GM23338 (cell line): Measurements from ENCODE around the gene RNF223. TPM values are rescaled to one million over a fixed set of nuclear protein-coding genes. Genes with fewer than 3 reads are reported as not detected.

ENCODE experiments used
- ATAC-seq: fragments of 200-7000 bp; cut with Tn5 transposase; 3 replicates; pipeline ENCODE4 v1.9.1; 2020
- DNase-seq: peaks from one replicate; pipeline ENCODE4 v3.0.0-alpha.2; 2015; ENCODE audit warnings: low spot score
- H2AFZ ChIP-seq: fragments of 200-600 bp; sonication (generic); 2 replicates; pipeline ENCODE4 v1.8.0; 2016; ENCODE audit warnings: antibody characterized with exemption, mild to moderate bottlenecking, moderate library complexity
- H3F3A ChIP-seq: fragments of 200-600 bp; sonication (generic); replicated peaks from 2 replicates; pipeline ENCODE4 v1.8.0; 2017; ENCODE audit warnings: antibody characterized with exemption, mixed run types, low read depth
- H3K27ac ChIP-seq: fragments of 200-600 bp; sonication (generic); 2 replicates; pipeline ENCODE4 v1.6.1; 2016; ENCODE audit warnings: low read depth
- H3K27me3 ChIP-seq: fragments of 200-600 bp; sonication (generic); 2 replicates; pipeline ENCODE4 v1.8.0; 2016; ENCODE audit warnings: mild to moderate bottlenecking, mixed run types, moderate library complexity; ENCODE audit not compliant: insufficient read depth
- H3K36me3 ChIP-seq: fragments of 200-600 bp; sonication (generic); 2 replicates; pipeline ENCODE4 v1.8.0; 2016; ENCODE audit warnings: mild to moderate bottlenecking; ENCODE audit not compliant: insufficient read depth
- H3K4me1 ChIP-seq: fragments of 200-600 bp; sonication (generic); 2 replicates; pipeline ENCODE4 v1.8.0; 2016; ENCODE audit warnings: mild to moderate bottlenecking, moderate library complexity; ENCODE audit not compliant: insufficient read depth
- H3K4me2 ChIP-seq: fragments of 200-600 bp; sonication (generic); 2 replicates; pipeline ENCODE4 v1.7.1; 2017; ENCODE audit warnings: mixed run types
- H3K4me3 ChIP-seq: fragments of 200-600 bp; sonication (generic); 2 replicates; pipeline ENCODE4 v1.6.1; 2016; ENCODE audit warnings: mixed run types
- H3K79me2 ChIP-seq: fragments of 200-600 bp; sonication (generic); replicated peaks from 2 replicates; pipeline ENCODE4 v1.8.0; 2017; ENCODE audit warnings: mild to moderate bottlenecking; ENCODE audit not compliant: insufficient read depth
- H3K9me2 ChIP-seq: fragments of 200-600 bp; sonication (generic); 2 replicates; pipeline ENCODE4 v1.8.0; 2017; ENCODE audit not compliant: insufficient read depth
- H4K20me1 ChIP-seq: fragments of 200-600 bp; sonication (generic); replicated peaks from 2 replicates; pipeline ENCODE4 v1.8.0; 2017; ENCODE audit warnings: mild to moderate bottlenecking; ENCODE audit not compliant: insufficient read depth
- H3K27ac Mint-ChIP-seq: 2 replicates; pipeline ENCODE4 v1.8.0; 2020; ENCODE audit warnings: inconsistent platforms, mild to moderate bottlenecking, moderate library complexity, mixed read lengths
- H3K27me3 Mint-ChIP-seq: 3 replicates; pipeline ENCODE4 v1.8.0; 2022; ENCODE audit warnings: low read depth, mild to moderate bottlenecking, moderate library complexity, mixed read lengths, inconsistent platforms; ENCODE audit not compliant: insufficient read depth, poor library complexity
- H3K36me3 Mint-ChIP-seq: 3 replicates; pipeline ENCODE4 v1.8.0; 2021; ENCODE audit warnings: low read depth, mild to moderate bottlenecking, inconsistent platforms, moderate library complexity, mixed read lengths
- H3K4me1 Mint-ChIP-seq: 3 replicates; pipeline ENCODE4 v1.8.0; 2020; ENCODE audit warnings: mild to moderate bottlenecking, inconsistent platforms, mixed read lengths
- H3K4me3 Mint-ChIP-seq: 3 replicates; pipeline ENCODE4 v1.8.0; 2021; ENCODE audit warnings: moderate library complexity, mild to moderate bottlenecking, inconsistent platforms, mixed read lengths
- H3K9me3 Mint-ChIP-seq: 3 replicates; pipeline ENCODE4 v1.8.0; 2020; ENCODE audit warnings: moderate library complexity, mild to moderate bottlenecking, inconsistent platforms, mixed read lengths
- CTCF ChIP-seq, 2 experiments: fragments of 200-600 bp in 1 of 2; sonication (generic) in 1 of 2; conservative IDR thresholded peaks; 2 replicates each; pipeline versions ENCODE4 v1.5.1 to v1.6.1; 2016 to 2017; ENCODE audit warnings: antibody characterized with exemption in 2 of 2, low read depth in 2 of 2, mild to moderate bottlenecking in 2 of 2, moderate library complexity in 1 of 2
- ETS1 ChIP-seq: IDR thresholded peaks from 2 replicates; pipeline ENCODE4 v1.6.1; 2016; ENCODE audit warnings: antibody characterized with exemption
- EZH2 ChIP-seq: fragments of 200-600 bp; sonication (generic); IDR thresholded peaks from one replicate; pipeline ENCODE4 v1.8.0; 2017; ENCODE audit warnings: antibody characterized with exemption, mild to moderate bottlenecking, low read depth; ENCODE audit not compliant: unreplicated experiment
- EZH2phosphoT487 ChIP-seq: fragments of 200-600 bp; sonication (generic); IDR thresholded peaks from one replicate; pipeline ENCODE4 v1.8.1; 2018; ENCODE audit warnings: antibody characterized with exemption; ENCODE audit not compliant: unreplicated experiment
- POLR2AphosphoS5 ChIP-seq: IDR thresholded peaks from 2 replicates; pipeline ENCODE4 v1.6.1; 2016; ENCODE audit warnings: antibody characterized with exemption, low read depth
- REST ChIP-seq: IDR thresholded peaks from one replicate; pipeline ENCODE4 v1.6.1; 2018; ENCODE audit warnings: antibody characterized with exemption; ENCODE audit not compliant: unreplicated experiment
- STAT1 ChIP-seq: IDR thresholded peaks from one replicate; pipeline ENCODE4 v1.6.1; 2016; ENCODE audit warnings: antibody characterized with exemption; ENCODE audit not compliant: unreplicated experiment
- ZNF114 ChIP-seq: fragments of 250-450 bp; sonication (Bioruptor Pico); IDR thresholded peaks from 2 replicates; pipeline ENCODE4 v1.5.0; 2020; ENCODE audit warnings: mild to moderate bottlenecking, moderate library complexity
- ZNF462 ChIP-seq: fragments of 250-450 bp; sonication (Bioruptor Pico); IDR thresholded peaks from 2 replicates; pipeline ENCODE4 v1.5.0; 2020; ENCODE audit warnings: mild to moderate bottlenecking, moderate library complexity
- polyA plus RNA-seq: library from polyadenylated mRNA; unstranded; fragments of >200 nt; fragmentation: Nextera tagmentation; extraction: Ambion mirVana; gene quantifications from 2 replicates; pipeline ENCODE4 v1.2.1, GENCODE V29; 2016
- total RNA-seq: library from RNA; depleted of rRNA; stranded (reverse); fragments of >200 nt; shearing (Covaris generic); gene quantifications from 2 replicates; pipeline ENCODE4 v1.2.3, GENCODE V29; 2014

The RNF223 gene
- total and polyA plus RNA-seq, 2 experiments from 2014 or later = not detected

GRCh38 chr1:1099506-1100183 lies 25.5 kb upstream of the RNF223 start (continued):
- no peak for TF ChIP-seq ZNF462 (CRISPR knock-in tag)

GRCh38 chr1:1098681-1099421 lies 24.7 kb upstream of the RNF223 start:
- H3K4me1 ChIP-seq = no peaks in the 10 kb centered on the region
- Mint-ChIP-seq H3K4me1 (no peaks in the 10 kb centered on the region), H3K36me3 (peaks cover 21% of the 10 kb centered on the region; the same call in 2 of the 3 replicates), H3K4me3 (no peak overlapping the region), H3K27ac (no peak overlapping the region), H3K9me3 (peaks cover 40% of the 10 kb centered on the region), H3K27me3 (peaks cover 7% of the 10 kb centered on the region)
- no peak overlapping the region for H3K4me2 ChIP-seq
- no peaks in the 10 kb centered on the region for H3K36me3 ChIP-seq
- H2AFZ ChIP-seq = no peak overlapping the region
- H3K27me3 ChIP-seq = peaks cover 14% of the 10 kb centered on the region; the same call in 1 of the 2 replicates
- no peaks in the 10 kb centered on the region for H3K9me2 ChIP-seq
- DNase-seq (no peak), ATAC-seq (no peak)
- H4K20me1 ChIP-seq = no peaks in the 10 kb centered on the region; the same call in 1 of the 2 replicates
- H3F3A ChIP-seq = no peaks in the 10 kb centered on the region
- no peak overlapping the region for H3K27ac ChIP-seq
- H3K79me2 ChIP-seq = no peaks in the 10 kb centered on the region
- no peak overlapping the region for H3K4me3 ChIP-seq
- TF ChIP-seq POLR2AphosphoS5 (no peak), CTCF (conservative IDR thresholded peaks at IDR 0.05; ENCODE audit: low read depth in 2 of 2) (no peak), STAT1 (no peak), ETS1 (no peak), EZH2 (no peak), REST (no peak), ZNF114 (no peak), EZH2phosphoT487 (no peak)
